Left cardiac atrium (tissue), 4 donors: ENCODE data around the gene NF1. TPM values are rescaled to one million over a fixed set of nuclear protein-coding genes. Genes with fewer than 3 reads are reported as not detected.

Experiments used
- ATAC-seq, 2 donors: fragments of 200-7000 bp; cut with Tn5 transposase; one replicate each; pipeline ENCODE4 v1.9.1; 2020; ENCODE audit warnings: mild to moderate bottlenecking in 2 of 2, moderate library complexity in 2 of 2
- DNase-seq: peaks from one replicate; pipeline ENCODE4 v3.0.0-alpha.2; 2020
- intact Hi-C, 2 donors: fragments of 100-400 bp; cut with DNase I; formaldehyde crosslinking; loops; one replicate each; pipeline versions ENCODE4 v1.14.1 to v1.15.1; 2022 to 2023
- microRNA-seq, 2 donors: library from miRNA; unstranded; fragments of <30 nt; microRNA quantifications; one replicate each; pipeline ENCODE4 v1.2.0, GENCODE V29; 2020
- total RNA-seq, 2 donors: library from RNA; stranded (reverse); fragmentation: NEBNext Ultra II Directional; extraction: Animal tissue kit (Norgen Biotek cat#: 25700); gene quantifications; one replicate each; pipeline ENCODE4 v1.2.1, GENCODE V29; 2021
- donor health status: DM: no; HTN: yes; CAD: no.
- donor health status: DM: no; HTN: yes; CAD: no; lungs with severe emphysema.
- donor health status: DM: yes; HTN: yes; CAD: no.
- donor health status: Dilated cardiomyopathy.

NF1 gene
- total RNA-seq, 2 donors from 2014 or later: 39.3 to 53.5 TPM

GRCh38 chr17:31422443-31422842 is 327.7 kb downstream of the NF1 start:
- ATAC-seq: no peak
- intact Hi-C loops: no loop called here
- DNase-seq: no peak

- DNase-seq (no peak), ATAC-seq (no peak)
- intact Hi-C loops: no loop called here
These were observed 330.1 kb downstream of the NF1 start for GRCh38 chr17:31424944-31425281.

- no peak for DNase-seq
- ATAC-seq: peak; percentile 67 to 87
- intact Hi-C loops: no loop called here
These were observed 330.7 kb downstream of the NF1 start for GRCh38 chr17:31425282-31426040.

Small RNA genes within 50 kb of the gene (microRNA-seq; reads per million reads assigned to microRNA genes)
- gene MIR4733: 0.20 to 0.54 reads per million in 2 donors

Other genes with a start within 250 kb of the NF1 start
- gene TEFM, start 188.7 kb upstream of the NF1 start, total RNA-seq: 10 to 100 TPM; 11.4 to 14.6 TPM
- gene ADAP2, start 173.0 kb upstream of the NF1 start, total RNA-seq: 10 to 100 TPM; 11.0 to 19.4 TPM
- gene RNF135, start 123.9 kb upstream of the NF1 start, total RNA-seq: 10 to 100 TPM in 1 of 2 donors, 1 to 10 TPM in 1; 8.8 to 12.0 TPM
- under 1 TPM in 1 of 2 donors, not detected in 1; 0.56 TPM for gene OMG, start 202.3 kb downstream of the NF1 start, total RNA-seq
- 1 to 10 TPM; 3.3 to 7.7 TPM for gene EVI2B, start 219.1 kb downstream of the NF1 start, total RNA-seq
- gene EVI2A, start 226.6 kb downstream of the NF1 start, total RNA-seq: 1 to 10 TPM; 1.9 to 5.9 TPM